KOPT-K1 (cell line): ENCODE measurements around the gene HCFC1.

ENCODE experiments used
- H3K27ac ChIP-seq: fragments of 200-600 bp; sonication (generic); 2 replicates; pipeline ENCODE4 v1.5.1; 2016; ENCODE audit warnings: antibody characterized with exemption, mild to moderate bottlenecking, low read depth, low read length; ENCODE audit not compliant: poor library complexity, severe bottlenecking
- H3K36me3 ChIP-seq: fragments of 200-600 bp; sonication (generic); 2 replicates; pipeline ENCODE4 v1.5.1; 2017; ENCODE audit warnings: antibody characterized with exemption, mild to moderate bottlenecking, low read length, moderate library complexity; ENCODE audit not compliant: insufficient read depth
- H3K9me3 ChIP-seq: fragments of 200-600 bp; sonication (generic); 2 replicates; pipeline ENCODE4 v1.5.1; 2017; ENCODE audit warnings: antibody characterized with exemption, low read length, mild to moderate bottlenecking; ENCODE audit not compliant: insufficient read depth, poor library complexity, severe bottlenecking

Gene HCFC1

GRCh38 chrX:153908219-153908860 lies 63.3 kb downstream of the HCFC1 start:
- H3K36me3 ChIP-seq, result peaks cover 67% of the 10 kb centered on the region
- H3K27ac ChIP-seq, result no peak overlapping the region
- H3K9me3 ChIP-seq, result no peaks in the 10 kb centered on the region

DNA sequence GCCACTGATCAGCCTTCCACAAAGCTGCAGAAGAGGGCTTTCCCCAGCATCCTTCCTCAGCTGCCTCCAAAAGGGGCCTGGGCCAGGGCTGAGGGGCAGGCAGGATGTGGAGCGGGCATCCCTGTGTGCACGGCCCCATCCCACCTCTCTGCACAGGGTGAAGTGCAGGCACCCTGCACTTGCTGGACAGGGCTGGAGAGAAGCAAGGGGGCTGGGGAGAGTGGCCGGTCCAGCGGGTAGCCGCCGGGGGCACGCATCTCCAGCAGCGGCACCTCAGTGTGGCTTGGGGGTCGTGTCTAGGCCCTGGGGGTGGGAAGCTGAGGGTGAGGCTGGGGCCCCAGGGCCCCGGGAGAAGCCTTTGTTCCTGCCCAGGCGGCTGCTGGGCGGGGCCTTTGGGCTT lies 64.2 kb downstream of the HCFC1 start:
- Histone ChIP-seq H3K27ac (no peak overlapping the region), H3K36me3 (peaks cover 58% of the 10 kb centered on the region), H3K9me3 (no peaks in the 10 kb centered on the region)

DNA sequence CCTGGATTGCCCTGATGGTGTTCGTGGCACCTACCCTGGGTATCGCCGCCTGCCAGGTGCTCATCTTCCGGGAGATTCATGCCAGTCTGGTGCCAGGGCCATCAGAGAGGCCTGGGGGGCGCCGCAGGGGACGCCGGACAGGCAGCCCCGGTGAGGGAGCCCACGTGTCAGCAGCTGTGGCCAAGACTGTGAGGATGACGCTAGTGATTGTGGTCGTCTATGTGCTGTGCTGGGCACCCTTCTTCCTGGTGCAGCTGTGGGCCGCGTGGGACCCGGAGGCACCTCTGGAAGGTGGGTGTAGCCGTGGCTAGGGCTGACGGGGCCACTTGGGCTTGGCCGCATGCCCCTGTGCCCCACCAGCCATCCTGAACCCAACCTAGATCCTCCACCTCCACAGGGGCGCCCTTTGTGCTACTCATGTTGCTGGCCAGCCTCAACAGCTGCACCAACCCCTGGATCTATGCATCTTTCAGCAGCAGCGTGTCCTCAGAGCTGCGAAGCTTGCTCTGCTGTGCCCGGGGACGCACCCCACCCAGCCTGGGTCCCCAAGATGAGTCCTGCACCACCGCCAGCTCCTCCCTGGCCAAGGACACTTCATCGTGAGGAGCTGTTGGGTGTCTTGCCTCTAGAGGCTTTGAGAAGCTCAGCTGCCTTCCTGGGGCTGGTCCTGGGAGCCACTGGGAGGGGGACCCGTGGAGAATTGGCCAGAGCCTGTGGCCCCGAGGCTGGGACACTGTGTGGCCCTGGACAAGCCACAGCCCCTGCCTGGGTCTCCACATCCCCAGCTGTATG lies 65.3 kb downstream of the HCFC1 start:
- Histone ChIP-seq H3K9me3 (no peaks in the 10 kb centered on the region), H3K36me3 (peaks cover 47% of the 10 kb centered on the region), H3K27ac (peak overlapping the region; percentile 14)

- H3K9me3 ChIP-seq, result no peaks in the 10 kb centered on the region
- no peak overlapping the region for H3K27ac ChIP-seq
- H3K36me3 ChIP-seq, result peaks cover 42% of the 10 kb centered on the region
Observed at GRCh38 chrX:153905481-153906095, 66.0 kb downstream of the HCFC1 start.

GRCh38 chrX:153903991-153904957 lies 67.3 kb downstream of the HCFC1 start, which contains the start of gene AVPR2:
Gene AVPR2 (plus strand): TSS chrX:153904673. CDS start chrX:153905146, 473 bp downstream.
- Histone ChIP-seq H3K36me3 (peaks cover 33% of the 10 kb centered on the region), H3K27ac (peak within 1 kb of the TSS; percentile 59), H3K9me3 (no peaks in the 10 kb centered on the region)

GRCh38 chrX:153903238-153903980 lies 68.2 kb downstream of the HCFC1 start:
- Histone ChIP-seq H3K36me3 (peaks cover 24% of the 10 kb centered on the region), H3K27ac (peak overlapping the region; percentile 59), H3K9me3 (no peaks in the 10 kb centered on the region)

- Histone ChIP-seq H3K36me3 (peaks cover 15% of the 10 kb centered on the region), H3K27ac (peak overlapping the region; percentile 59), H3K9me3 (no peaks in the 10 kb centered on the region)
Observed at GRCh38 chrX:153902385-153902784, 69.2 kb downstream of the HCFC1 start.

DNA sequence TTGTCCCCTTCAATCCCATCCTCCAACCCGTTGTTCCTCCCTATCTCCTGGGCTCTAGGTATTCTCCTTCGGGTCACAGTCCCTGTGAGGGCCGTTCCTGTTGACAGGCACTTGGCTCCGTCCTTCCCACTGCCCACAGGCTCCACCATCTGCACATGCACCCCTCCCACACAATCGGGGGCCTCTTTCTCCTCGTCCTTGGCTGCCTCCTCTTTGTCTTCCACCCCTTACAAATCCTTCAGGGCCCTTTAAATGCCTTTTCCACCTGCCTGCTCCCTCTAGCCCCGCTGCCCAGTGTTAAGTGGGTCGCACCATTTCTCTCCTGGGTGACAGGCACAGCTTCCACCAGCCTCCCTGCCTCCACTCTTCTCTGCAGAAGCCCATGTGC lies 69.9 kb downstream of the HCFC1 start:
- Histone ChIP-seq H3K27ac (peak overlapping the region; percentile 59), H3K36me3 (peaks cover 8% of the 10 kb centered on the region), H3K9me3 (no peaks in the 10 kb centered on the region)

DNA sequence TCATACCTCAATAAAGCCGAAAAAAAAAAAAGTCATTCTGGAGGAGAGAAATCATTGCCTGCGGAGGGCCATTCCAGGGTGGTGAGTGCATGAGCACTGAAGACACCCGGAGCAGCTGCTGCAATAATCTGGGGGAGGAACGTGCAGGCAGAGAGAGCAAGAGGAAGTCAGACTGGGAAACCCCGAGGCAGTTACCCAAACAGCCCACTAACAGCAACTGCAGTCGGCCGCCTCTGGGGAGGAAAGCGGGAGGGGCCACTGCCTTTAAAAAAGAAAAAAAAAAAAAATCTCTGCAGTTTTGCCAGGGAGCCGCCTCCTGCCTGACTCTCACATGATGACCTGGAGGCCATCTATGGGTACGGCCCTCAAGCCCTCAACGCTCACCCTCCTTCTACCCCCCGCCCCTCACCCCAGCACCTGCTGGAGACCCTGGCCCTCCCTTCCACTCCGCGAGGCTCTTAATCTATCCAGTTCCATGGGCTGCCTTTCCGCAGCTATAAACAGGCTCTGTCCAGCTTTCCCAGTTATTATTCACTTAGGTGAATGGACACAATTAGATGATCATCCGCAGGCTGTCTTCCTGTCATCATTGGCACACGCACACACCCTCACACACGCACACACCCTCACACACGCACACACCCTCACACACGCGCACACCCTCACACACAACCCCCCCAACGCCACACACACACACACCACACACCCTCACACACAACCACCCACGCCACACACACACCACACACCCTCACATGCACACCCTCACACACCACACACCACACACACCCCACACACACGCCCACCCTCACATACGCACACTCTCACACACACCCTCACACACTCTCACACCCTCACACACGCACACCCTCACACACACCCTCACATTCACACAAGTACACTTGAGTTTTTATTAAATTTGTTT lies 70.5 kb downstream of the HCFC1 start:
- Histone ChIP-seq H3K36me3 (peaks cover 4% of the 10 kb centered on the region; the same call in 1 of the 2 replicates), H3K27ac (peak overlapping the region; percentile 59), H3K9me3 (no peaks in the 10 kb centered on the region)

DNA sequence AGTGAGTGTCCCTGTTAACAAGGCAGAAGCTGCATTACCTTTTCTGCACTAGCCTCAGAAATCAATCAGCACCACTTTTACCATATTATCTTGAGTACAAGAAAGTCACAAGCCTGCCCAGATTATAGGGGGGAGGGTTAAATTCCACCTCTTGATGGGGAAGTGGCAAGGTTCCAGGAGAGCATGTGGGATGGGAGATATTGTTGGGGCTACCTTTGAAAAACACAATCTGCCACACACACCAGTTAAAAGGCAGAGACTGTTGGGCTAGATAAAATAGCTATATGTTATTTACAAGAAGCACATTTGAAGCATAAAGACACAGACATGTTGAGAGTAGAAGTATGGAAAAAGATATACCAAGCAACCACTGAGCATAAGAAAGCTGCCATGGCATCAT lies 73.7 kb downstream of the HCFC1 start:
- no peaks in the 10 kb centered on the region for H3K36me3 ChIP-seq

More for the DNA sequence above, 73.7 kb downstream of the HCFC1 start:
- Histone ChIP-seq H3K9me3 (no peaks in the 10 kb centered on the region), H3K27ac (no peak overlapping the region)
